HG03460 (cell line): ENCODE results near the gene INPP4B.

ENCODE experiments used
- ATAC-seq: cut with Tn5 transposase; IDR thresholded peaks from one replicate; pipeline ENCODE4 v1.9.1; 2021; ENCODE audit not compliant: unreplicated experiment

The INPP4B gene

GRCh38 chr4:142485452-142485851, 360.6 kb downstream of the INPP4B start:
- no peak for ATAC-seq

GRCh38 chr4:142480244-142480643, 365.9 kb downstream of the INPP4B start:
- ATAC-seq: no peak

- ATAC-seq: no peak
Observed at GRCh38 chr4:142475663-142476062, 370.4 kb downstream of the INPP4B start.

GRCh38 chr4:142474398-142475087, 371.6 kb downstream of the INPP4B start:
- ATAC-seq: no peak

GRCh38 chr4:142473960-142474338, 372.2 kb downstream of the INPP4B start:
- no peak for ATAC-seq

GRCh38 chr4:142473218-142473959, 372.7 kb downstream of the INPP4B start:
- ATAC-seq: no peak

- ATAC-seq: no peak
Observed at GRCh38 chr4:142467088-142467487, 379.0 kb downstream of the INPP4B start.

- no peak for ATAC-seq
Observed at GRCh38 chr4:142465526-142465925, 380.6 kb downstream of the INPP4B start.

- ATAC-seq: no peak
Observed at GRCh38 chr4:142463206-142463605, 382.9 kb downstream of the INPP4B start.

- ATAC-seq: no peak
Observed at GRCh38 chr4:142452161-142452855, 393.8 kb downstream of the INPP4B start.

- no peak for ATAC-seq
Observed at GRCh38 chr4:142449771-142450373, 396.2 kb downstream of the INPP4B start.

- no peak for ATAC-seq
Observed at GRCh38 chr4:142447009-142447408, 399.1 kb downstream of the INPP4B start.

GRCh38 chr4:142443469-142443868, 402.6 kb downstream of the INPP4B start:
- ATAC-seq: no peak

GRCh38 chr4:142440093-142440492, 406.0 kb downstream of the INPP4B start:
- no peak for ATAC-seq

- no peak for ATAC-seq
Observed at GRCh38 chr4:142435599-142436235, 410.4 kb downstream of the INPP4B start.

- no peak for ATAC-seq
Observed at GRCh38 chr4:142434519-142435224, 411.4 kb downstream of the INPP4B start.

GRCh38 chr4:142428715-142429114, 417.4 kb downstream of the INPP4B start:
- ATAC-seq: no peak

- ATAC-seq: no peak
Observed at GRCh38 chr4:142427456-142427855, 418.6 kb downstream of the INPP4B start.

GRCh38 chr4:142423861-142424260, 422.2 kb downstream of the INPP4B start:
- ATAC-seq: no peak

GRCh38 chr4:142420311-142421095, 425.6 kb downstream of the INPP4B start:
- no peak for ATAC-seq
